CD4-positive, alpha-beta T cell treated with Interferon gamma for 1 hour (primary cell): ENCODE data around the gene CLEC16A.
"Not testable (repeated sequence)": the region's sequence is repeated elsewhere in the genome, so short reads cannot be mapped to it uniquely, and the experiment has no call there.

ENCODE experiments used
- DNase-seq: peaks from one replicate; pipeline ENCODE4 v3.0.0-alpha.2; 2020

Gene CLEC16A

DNA sequence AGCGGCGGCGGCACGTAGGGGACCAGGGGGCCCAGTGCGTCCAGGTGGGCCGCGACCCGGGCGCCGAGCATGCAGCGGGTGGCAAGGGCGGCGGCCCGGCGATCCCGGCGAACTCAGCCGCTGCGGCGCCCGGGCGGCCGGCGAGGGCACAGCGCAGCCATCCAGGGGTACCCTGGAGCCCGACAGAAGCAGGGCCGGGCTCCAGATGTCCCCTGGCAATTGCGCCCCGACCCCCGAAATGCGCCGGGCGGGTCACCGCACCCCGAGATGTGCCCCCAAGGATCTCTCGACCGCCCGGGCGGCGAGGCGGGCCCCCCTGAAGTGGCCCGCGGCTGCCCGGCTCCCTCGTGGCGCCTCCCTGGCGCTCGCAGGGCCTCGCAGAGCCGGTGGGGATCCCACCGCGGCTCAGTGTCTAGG is 2.4 kb upstream of the CLEC16A start:
- not testable (repeated sequence) for DNase-seq

GRCh38 chr16:10942352-10943063 is 1.9 kb upstream of the CLEC16A start, which contains the start of gene DEXI:
Gene DEXI, minus strand, starts transcription at chr16:10942468. Its CDS starts 463 bp downstream, at chr16:10942005.
- DNase-seq = peak; percentile 93

GRCh38 chr16:10943064-10943353 is 1.4 kb upstream of the CLEC16A start:
- DNase-seq = no peak

- no peak for DNase-seq
Observed at GRCh38 chr16:10945065-10945787, 862 bp downstream of the CLEC16A start.

GRCh38 chr16:10946308-10946707 is 1.9 kb downstream of the CLEC16A start:
- DNase-seq = no peak

DNA sequence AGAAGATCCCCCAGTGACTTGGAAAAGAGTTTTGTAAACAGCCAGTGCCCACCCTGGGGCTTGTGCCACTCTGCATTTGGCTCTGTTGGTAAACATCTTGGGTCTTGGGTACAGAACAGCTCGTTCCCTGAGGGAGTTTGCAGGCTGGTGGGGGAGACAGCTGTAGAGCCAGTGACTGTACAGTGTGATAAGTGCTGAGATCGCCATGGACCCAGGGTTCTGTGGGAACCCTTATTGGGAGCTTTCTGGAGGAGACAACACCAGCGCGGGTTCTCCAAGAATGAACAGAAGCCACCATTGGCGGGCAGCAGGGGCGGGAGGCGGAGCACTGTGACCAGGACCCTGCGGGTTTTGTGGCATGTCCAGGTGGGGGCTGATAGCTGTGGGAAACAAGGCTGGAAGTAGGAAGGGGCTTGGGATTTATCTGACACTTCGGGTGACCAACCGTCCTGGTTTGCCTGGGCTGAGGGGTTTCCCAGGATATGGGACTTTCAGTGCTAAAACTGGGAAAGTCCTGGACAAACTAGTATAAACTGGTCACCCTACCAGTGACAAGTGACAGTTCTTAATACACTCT is 2.9 kb downstream of the CLEC16A start:
- DNase-seq = no peak

- DNase-seq = peak; percentile 77
Observed at GRCh38 chr16:10949424-10949970, 5.1 kb downstream of the CLEC16A start.

- DNase-seq = no peak
Observed at GRCh38 chr16:10950393-10950792, 6.0 kb downstream of the CLEC16A start.

- DNase-seq = no peak
Observed at GRCh38 chr16:10951026-10951425, 6.7 kb downstream of the CLEC16A start.

DNA sequence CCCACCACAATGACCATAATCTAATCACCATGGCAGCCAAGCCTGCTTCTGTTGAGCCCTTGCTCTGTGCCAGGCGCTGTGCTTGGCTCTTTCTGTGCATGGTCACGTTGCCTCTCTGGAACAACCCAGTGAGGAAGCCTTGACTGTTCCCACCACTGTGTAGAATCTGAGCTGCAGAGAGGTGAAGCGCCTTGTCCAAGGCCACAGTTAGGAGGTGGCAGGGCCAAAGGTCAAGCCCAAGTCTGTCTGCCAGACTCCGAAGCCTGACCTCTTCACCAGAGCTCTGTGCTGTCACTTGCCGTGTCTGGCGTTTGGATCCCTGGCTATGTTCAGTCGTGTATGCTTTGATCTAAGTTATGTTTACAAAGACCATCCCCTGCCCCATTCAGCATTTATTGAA is 10.5 kb downstream of the CLEC16A start:
- DNase-seq = no peak

- DNase-seq = no peak
Observed at GRCh38 chr16:10957771-10958482, 13.6 kb downstream of the CLEC16A start.

DNA sequence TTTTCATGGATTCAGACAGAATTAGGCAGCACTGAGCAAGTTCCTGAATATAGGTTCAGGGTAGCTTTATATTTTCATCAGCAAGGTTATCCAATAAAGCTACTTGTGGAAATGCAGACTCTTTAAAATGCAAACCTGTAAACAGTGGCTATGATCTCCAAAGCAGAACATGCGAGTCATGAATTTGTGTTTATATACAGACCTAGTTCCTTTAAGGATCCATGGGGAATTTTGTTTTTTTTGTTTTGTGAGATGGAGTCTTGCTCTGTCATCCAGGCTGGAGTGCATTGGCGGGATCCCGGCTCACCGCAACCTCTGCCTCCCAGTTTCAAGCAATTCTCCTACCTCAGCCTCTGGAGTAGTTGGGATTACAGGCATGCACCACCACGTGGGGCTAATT is 14.8 kb downstream of the CLEC16A start:
- no peak for DNase-seq

DNA sequence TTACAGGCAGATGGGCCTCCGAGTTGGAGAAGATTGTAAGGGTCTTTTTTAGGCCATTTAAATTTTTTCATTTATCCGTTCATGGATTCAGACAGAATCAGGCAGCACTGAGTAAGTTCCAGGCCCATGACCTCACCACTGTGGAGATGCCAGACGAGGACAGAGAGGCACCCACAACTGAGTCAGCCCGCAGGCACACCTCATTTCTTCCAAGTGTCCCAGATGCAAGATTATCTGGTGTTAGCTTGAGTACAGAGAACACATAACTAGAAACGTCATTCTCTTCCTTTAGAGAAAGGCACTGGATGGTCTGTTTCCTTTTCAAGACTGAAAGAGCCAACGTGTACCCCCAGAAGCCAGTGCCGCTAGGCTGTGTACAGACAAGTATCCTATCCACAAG is 16.9 kb downstream of the CLEC16A start:
- DNase-seq = no peak

DNA sequence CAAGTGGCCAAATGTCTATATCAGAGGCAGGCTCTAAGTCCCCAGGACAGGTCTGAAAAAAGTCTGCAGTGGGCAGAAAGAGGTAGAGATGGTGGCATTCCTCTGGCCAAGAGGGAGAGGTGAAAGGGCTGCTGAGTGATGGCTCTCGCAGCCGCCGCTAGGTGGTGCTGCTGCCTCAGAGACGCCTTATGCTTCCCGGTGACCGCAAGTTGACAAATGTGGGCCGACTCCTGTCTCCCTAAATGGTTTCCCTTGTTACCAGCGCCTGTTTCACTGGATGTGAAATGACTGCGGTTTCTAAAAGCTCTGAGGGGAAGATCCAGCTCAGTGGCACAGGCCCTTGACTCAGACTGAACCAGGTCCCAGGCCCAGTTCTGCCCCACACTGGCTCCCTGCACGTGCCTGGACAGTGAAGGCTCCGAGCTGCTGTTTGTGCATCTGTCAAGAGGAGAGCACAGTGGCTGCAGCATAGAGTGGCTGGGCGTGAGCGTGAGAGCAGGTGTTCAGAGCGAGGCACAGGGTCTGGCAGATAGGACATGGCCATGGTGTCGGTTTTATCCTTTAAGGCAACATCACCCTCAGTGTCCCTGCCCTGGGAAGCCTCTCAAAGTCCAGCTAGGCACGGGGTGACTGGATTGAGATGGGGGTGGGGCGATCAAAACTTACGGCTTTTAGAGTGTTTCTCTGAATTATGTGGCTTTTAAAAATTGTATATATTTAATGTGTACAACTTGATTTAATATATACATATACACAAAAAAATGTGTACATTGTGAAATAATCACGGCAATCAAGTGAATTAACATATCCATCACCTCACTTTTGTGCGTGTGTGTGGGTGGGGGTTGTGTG is 19.9 kb downstream of the CLEC16A start:
- peak; percentile 73 for DNase-seq

DNA sequence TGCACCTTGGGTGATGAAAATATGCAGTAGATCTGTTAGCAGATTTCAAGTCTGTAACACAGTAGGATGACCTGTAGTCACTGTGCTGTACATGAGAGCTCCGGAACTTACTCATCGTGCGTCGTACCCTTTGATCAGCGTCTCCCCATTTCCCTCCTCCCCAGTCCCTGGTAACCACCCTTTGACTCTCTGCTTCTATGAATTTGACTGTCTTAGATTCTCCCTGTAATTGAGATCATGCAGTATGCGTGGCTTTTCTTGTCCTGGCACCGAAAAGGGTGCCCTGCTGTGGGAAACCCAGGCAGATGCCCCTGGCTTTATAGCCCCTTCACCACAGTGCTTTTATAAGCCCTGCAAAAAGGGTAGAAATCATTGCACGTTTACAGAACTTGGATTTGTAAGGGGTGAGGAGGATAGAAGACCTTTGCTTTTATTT is 20.5 kb downstream of the CLEC16A start:
- peak; percentile 49 for DNase-seq

GRCh38 chr16:10965440-10966061 is 21.2 kb downstream of the CLEC16A start:
- peak; percentile 27 for DNase-seq

DNA sequence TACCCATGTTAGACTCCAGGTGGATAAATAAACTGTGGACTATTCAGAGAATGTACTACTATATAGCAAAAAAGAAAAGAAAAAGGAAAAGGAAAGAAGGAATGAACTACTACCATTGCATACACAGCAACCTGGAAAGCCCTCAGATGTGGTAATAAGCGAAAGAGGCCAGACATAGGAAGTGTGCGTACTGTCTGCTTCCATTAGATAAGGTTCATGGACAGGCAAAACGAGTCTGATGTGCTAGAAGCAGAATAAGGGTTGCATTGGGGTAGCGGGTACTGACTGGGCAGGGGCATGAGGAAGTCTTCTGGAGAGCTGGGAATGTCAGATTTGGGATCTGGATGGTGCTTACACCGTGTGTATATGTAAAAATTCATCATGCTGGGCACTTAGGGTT is 21.8 kb downstream of the CLEC16A start:
- DNase-seq = no peak

GRCh38 chr16:10966559-10966958 is 22.2 kb downstream of the CLEC16A start:
- not testable (repeated sequence) for DNase-seq

GRCh38 chr16:10967986-10968385 is 23.6 kb downstream of the CLEC16A start:
- DNase-seq = no peak

- no peak for DNase-seq
Observed at GRCh38 chr16:10968498-10968897, 24.1 kb downstream of the CLEC16A start.

DNA sequence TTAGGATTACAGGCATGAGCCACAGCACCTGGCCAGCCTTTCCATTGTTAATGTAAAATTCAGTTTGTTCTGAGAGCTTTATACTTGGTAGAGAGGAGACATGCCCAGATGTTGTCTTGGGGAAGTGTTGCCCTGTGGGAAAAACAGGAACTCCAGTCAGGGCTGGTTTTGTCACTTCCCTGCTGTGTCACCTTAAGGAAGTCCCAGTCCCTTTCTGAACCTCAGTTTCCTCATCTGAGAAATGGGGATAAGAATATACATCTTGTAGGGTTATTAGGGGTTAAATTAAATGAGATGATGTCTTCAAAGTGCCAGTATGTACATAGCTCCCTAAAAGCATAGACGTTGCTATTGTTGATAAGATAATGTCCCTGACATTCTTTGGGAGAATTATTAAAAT is 25.3 kb downstream of the CLEC16A start:
- DNase-seq = no peak

DNA sequence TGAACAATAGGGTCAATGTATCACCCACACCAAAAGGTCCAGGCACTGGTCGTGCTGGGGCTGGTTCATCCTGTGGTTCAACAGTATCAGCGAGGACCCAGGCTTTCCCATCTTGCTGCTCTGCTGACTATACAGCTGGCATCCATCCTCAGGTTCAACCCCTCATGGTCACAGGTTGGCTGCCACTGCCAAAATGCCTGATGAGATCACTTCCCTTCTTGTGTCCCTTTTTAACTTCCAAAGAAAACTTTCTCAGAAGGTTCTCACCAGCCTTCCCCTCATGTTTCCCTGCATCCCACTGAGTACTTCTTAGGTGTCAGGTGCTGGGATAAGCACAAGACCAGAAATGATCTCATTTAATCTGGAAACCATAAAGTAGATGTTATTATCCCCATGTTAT is 25.7 kb downstream of the CLEC16A start:
- DNase-seq = no peak
